CD14-positive monocyte (primary cell): ENCODE data around the gene RHOBTB1. TPM values are rescaled to one million over a fixed set of nuclear protein-coding genes. Genes with fewer than 3 reads are reported as not detected.

ENCODE experiments used
- DNase-seq, 3 donors: peaks; one replicate each; pipeline ENCODE4 v3.0.0-alpha.2; 2011 to 2022
- H2AFZ ChIP-seq: 2 replicates; pipeline ENCODE4 v1.6.0; 2012; ENCODE audit warnings: mild to moderate bottlenecking, low read depth, low read length, inconsistent platforms; ENCODE audit not compliant: insufficient read depth, poor library complexity, severe bottlenecking
- H3K27ac ChIP-seq, 2 donors: 1 replicate in 1 of 2; 2 replicates in 1 of 2; pipeline ENCODE4 v1.5.1; 2012 to 2013; ENCODE audit warnings: low read length in 2 of 2, control low read depth in 1 of 2, inconsistent platforms in 1 of 2, low read depth in 1 of 2, mild to moderate bottlenecking in 1 of 2
- H3K27me3 ChIP-seq, 2 donors: one replicate each; pipeline versions ENCODE4 v1.6.0 to v1.6.1; 2011 to 2013; ENCODE audit warnings: low read length in 2 of 2; ENCODE audit not compliant: control insufficient read depth in 2 of 2, insufficient read depth in 2 of 2
- H3K36me3 ChIP-seq, 2 donors: replicated peaks in 1 of 2; 1 replicate in 1 of 2; 2 replicates in 1 of 2; pipeline versions ENCODE4 v1.5.1 to v1.6.1; 2012 to 2013; ENCODE audit warnings: low read length in 2 of 2, control low read depth in 1 of 2, inconsistent platforms in 1 of 2, mild to moderate bottlenecking in 1 of 2; ENCODE audit not compliant: insufficient read depth in 2 of 2, control insufficient read depth in 1 of 2
- H3K4me1 ChIP-seq, 2 donors: 1 replicate in 1 of 2; 2 replicates in 1 of 2; pipeline versions ENCODE4 v1.5.1 to v1.6.1; 2012 to 2013; ENCODE audit warnings: low read length in 2 of 2, control low read depth in 1 of 2, inconsistent platforms in 1 of 2, mild to moderate bottlenecking in 1 of 2, moderate library complexity in 1 of 2; ENCODE audit not compliant: insufficient read depth in 2 of 2, control insufficient read depth in 1 of 2
- H3K4me2 ChIP-seq: replicated peaks from 2 replicates; pipeline ENCODE3; 2012; ENCODE audit warnings: low read length, moderate library complexity, mild to moderate bottlenecking; ENCODE audit not compliant: poor library complexity, severe bottlenecking; ENCODE audit errors: extremely low read depth
- H3K4me3 ChIP-seq, 3 experiments: fragments of 200-600 bp in 1 of 3; sonication (generic) in 1 of 3; replicated peaks in 1 of 3; 1 replicate in 2 of 3; 2 replicates in 1 of 3; pipeline ENCODE4 v1.5.1; 2011 to 2013; ENCODE audit warnings: low read length in 3 of 3, mild to moderate bottlenecking in 3 of 3, control low read depth in 2 of 3, low read depth in 2 of 3, inconsistent platforms in 1 of 3, moderate library complexity in 1 of 3
- H3K79me2 ChIP-seq: 2 replicates; pipeline ENCODE4 v1.6.0; 2012; ENCODE audit warnings: mild to moderate bottlenecking, control low read depth, inconsistent platforms, low read length, moderate library complexity; ENCODE audit not compliant: insufficient read depth
- H3K9ac ChIP-seq: 2 replicates; pipeline ENCODE4 v1.6.0; 2017; ENCODE audit warnings: low read length, mild to moderate bottlenecking; ENCODE audit not compliant: insufficient read depth, poor library complexity, severe bottlenecking
- H3K9me3 ChIP-seq, 2 donors: replicated peaks in 1 of 2; 1 replicate in 1 of 2; 2 replicates in 1 of 2; pipeline versions ENCODE4 v1.5.1 to v1.6.1; 2012 to 2013; ENCODE audit warnings: low read length in 2 of 2, control low read depth in 1 of 2; ENCODE audit not compliant: control insufficient read depth in 1 of 2, insufficient read depth in 1 of 2
- H4K20me1 ChIP-seq: 2 replicates; pipeline ENCODE4 v1.6.0; 2012; ENCODE audit warnings: mild to moderate bottlenecking, low read length, control low read depth, moderate library complexity; ENCODE audit not compliant: insufficient read depth
- H3K27ac Mint-ChIP-seq, 7 donors: one replicate each; pipeline ENCODE4 v1.8.0; 2020; ENCODE audit warnings: mild to moderate bottlenecking in 7 of 7, mixed read lengths in 7 of 7, moderate library complexity in 6 of 7, inconsistent platforms in 2 of 7
- H3K27me3 Mint-ChIP-seq, 3 donors: one replicate each; pipeline ENCODE4 v1.8.0; 2021 to 2022; ENCODE audit warnings: low read depth in 3 of 3, mild to moderate bottlenecking in 3 of 3, mixed read lengths in 3 of 3, moderate library complexity in 3 of 3, inconsistent platforms in 1 of 3
- H3K36me3 Mint-ChIP-seq, 2 donors: one replicate each; pipeline ENCODE4 v1.8.0; 2020; ENCODE audit warnings: mixed read lengths in 2 of 2, inconsistent platforms in 1 of 2, mild to moderate bottlenecking in 1 of 2
- H3K4me1 Mint-ChIP-seq: one replicate; pipeline ENCODE4 v1.8.0; 2020; ENCODE audit warnings: mild to moderate bottlenecking, mixed read lengths
- H3K4me3 Mint-ChIP-seq, 2 donors: one replicate each; pipeline ENCODE4 v1.8.0; 2020; ENCODE audit warnings: mild to moderate bottlenecking in 2 of 2, mixed read lengths in 2 of 2, moderate library complexity in 1 of 2
- H3K9me3 Mint-ChIP-seq, 7 donors: one replicate each; pipeline ENCODE4 v1.8.0; 2020 to 2022; ENCODE audit warnings: mixed read lengths in 7 of 7, mild to moderate bottlenecking in 6 of 7, moderate library complexity in 6 of 7, inconsistent platforms in 2 of 7
- WGBS: methylation state at CpG from one replicate; pipeline ENCODE4 v1.1.5; 2013; ENCODE audit warnings: missing lambda C conversion rate; ENCODE audit not compliant: insufficient coverage; 5-methylcytosine and 5-hydroxymethylcytosine counted together
- intact Hi-C, 2 donors: fragments of 100-400 bp; cut with micrococcal nuclease; formaldehyde crosslinking; loops; one replicate each; pipeline versions ENCODE4 v1.15.0 to v1.15.1; 2023
- polyA plus RNA-seq, 3 donors: library from polyadenylated mRNA; depleted of rRNA in 1 of 3; unstranded in 2 of 3; stranded (reverse) in 1 of 3; fragments of 300-500 nt in 2 of 3; fragments of >200 nt in 1 of 3; fragmentation: Illumina TruSeq in 2 of 3; gene quantifications; 1 replicate in 2 of 3; 2 replicates in 1 of 3; pipeline ENCODE4 v1.2.3, GENCODE V29; 2012 to 2021
- TF ChIP-seq, protein P1 (sequence below): fragments of 200-600 bp; IDR thresholded peaks from one replicate; pipeline ENCODE4 v1.8.0; 2022; ENCODE audit warnings: antibody characterized with exemption, mild to moderate bottlenecking

Gene RHOBTB1
- polyA plus RNA-seq, 3 donors, result 0.41 to 0.96 (median 0.62) TPM

DNA sequence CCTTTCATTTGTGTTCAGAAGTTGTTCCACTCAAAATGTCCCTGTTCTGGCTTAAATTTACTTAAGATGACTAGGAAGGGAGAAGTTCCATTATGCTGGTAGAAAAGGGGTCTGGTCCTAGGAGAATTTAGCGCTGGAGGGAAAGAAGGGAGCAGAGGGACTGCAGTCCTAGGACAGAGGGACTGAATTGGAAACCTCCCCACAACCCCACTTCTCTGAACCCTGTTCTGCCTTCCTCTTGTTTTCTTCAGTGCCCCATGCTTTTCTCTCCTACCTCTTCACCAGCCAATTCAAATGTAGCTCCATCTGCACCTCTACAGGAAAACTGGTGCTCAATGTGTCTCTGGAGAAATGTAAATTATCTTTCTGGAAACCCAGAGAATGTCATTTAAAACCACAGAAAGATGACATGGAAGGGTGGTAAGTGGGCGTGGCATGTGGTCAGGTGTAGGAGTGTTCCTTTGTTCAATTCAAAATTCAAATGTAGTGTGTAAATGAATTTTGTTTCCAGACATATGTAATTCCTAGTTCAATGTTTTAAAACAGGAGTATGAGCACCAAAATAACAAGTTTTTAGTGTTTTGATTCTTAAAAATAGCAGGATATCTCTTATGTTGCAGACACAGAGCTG is 24.0 kb upstream of the RHOBTB1 start:
- WGBS, result 71% methylated on average over 1 of the region's 2 CpGs
- Histone ChIP-seq H4K20me1 (no peaks in the 10 kb centered on the region), H3K9ac (no peak overlapping the region), H3K27ac (no peak overlapping the region), H3K9me3 (no peaks in the 10 kb centered on the region), H3K4me2 (no peak overlapping the region), H3K79me2 (no peaks in the 10 kb centered on the region), H2AFZ (no peak overlapping the region), H3K27me3 (no peaks in the 10 kb centered on the region), H3K4me3 (no peak overlapping the region), H3K4me1 (no peaks in the 10 kb centered on the region), H3K36me3 (no peaks in the 10 kb centered on the region)
- intact Hi-C loops, result loop anchor here in 1 of 2 donors (10.0 kb wide), 1 partner anchor 153 kb away; no protein-coding TSS in a partner anchor
- peaks cover 7% of the 10 kb centered on the region for H3K4me1 Mint-ChIP-seq
- H3K27me3 Mint-ChIP-seq, result peaks cover 0 to 3% (median 3%) of the 10 kb centered on the region in 3 donors
- no peak overlapping the region for H3K27ac Mint-ChIP-seq
- no peaks in the 10 kb centered on the region for H3K36me3 Mint-ChIP-seq
- peaks cover 0 to 2% (median 0%) of the 10 kb centered on the region in 7 donors for H3K9me3 Mint-ChIP-seq
- no peak overlapping the region for H3K4me3 Mint-ChIP-seq
- no peak for DNase-seq
- TF ChIP-seq, protein P1, sequence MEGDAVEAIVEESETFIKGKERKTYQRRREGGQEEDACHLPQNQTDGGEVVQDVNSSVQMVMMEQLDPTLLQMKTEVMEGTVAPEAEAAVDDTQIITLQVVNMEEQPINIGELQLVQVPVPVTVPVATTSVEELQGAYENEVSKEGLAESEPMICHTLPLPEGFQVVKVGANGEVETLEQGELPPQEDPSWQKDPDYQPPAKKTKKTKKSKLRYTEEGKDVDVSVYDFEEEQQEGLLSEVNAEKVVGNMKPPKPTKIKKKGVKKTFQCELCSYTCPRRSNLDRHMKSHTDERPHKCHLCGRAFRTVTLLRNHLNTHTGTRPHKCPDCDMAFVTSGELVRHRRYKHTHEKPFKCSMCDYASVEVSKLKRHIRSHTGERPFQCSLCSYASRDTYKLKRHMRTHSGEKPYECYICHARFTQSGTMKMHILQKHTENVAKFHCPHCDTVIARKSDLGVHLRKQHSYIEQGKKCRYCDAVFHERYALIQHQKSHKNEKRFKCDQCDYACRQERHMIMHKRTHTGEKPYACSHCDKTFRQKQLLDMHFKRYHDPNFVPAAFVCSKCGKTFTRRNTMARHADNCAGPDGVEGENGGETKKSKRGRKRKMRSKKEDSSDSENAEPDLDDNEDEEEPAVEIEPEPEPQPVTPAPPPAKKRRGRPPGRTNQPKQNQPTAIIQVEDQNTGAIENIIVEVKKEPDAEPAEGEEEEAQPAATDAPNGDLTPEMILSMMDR, result no peak

GRCh38 chr10:60967260-60967659 is 23.3 kb upstream of the RHOBTB1 start:
- intact Hi-C loops, result loop anchor here in 1 of 2 donors (10.0 kb wide), 1 partner anchor 152 kb away; no protein-coding TSS in a partner anchor
- no peak overlapping the region for H3K4me3 Mint-ChIP-seq
- H3K27me3 Mint-ChIP-seq, result peaks cover 0 to 3% (median 3%) of the 10 kb centered on the region in 3 donors
- H3K9me3 Mint-ChIP-seq, result peaks cover 0 to 2% (median 0%) of the 10 kb centered on the region in 7 donors
- no peak for DNase-seq
- H3K36me3 ChIP-seq, result no peaks in the 10 kb centered on the region
- H3K4me3 ChIP-seq, result no peak overlapping the region
- H3K79me2 ChIP-seq, result no peaks in the 10 kb centered on the region
- H4K20me1 ChIP-seq, result no peaks in the 10 kb centered on the region
- H3K4me1 Mint-ChIP-seq, result peaks cover 7% of the 10 kb centered on the region
- no peak overlapping the region for H3K27ac Mint-ChIP-seq
- no peak overlapping the region for H3K27ac ChIP-seq
- H3K9ac ChIP-seq, result no peak overlapping the region
- H3K4me2 ChIP-seq, result no peak overlapping the region
- TF ChIP-seq, protein P1, result no peak
- H3K9me3 ChIP-seq, result no peaks in the 10 kb centered on the region
- H3K36me3 Mint-ChIP-seq, result no peaks in the 10 kb centered on the region
- H2AFZ ChIP-seq, result no peak overlapping the region
- H3K4me1 ChIP-seq, result no peaks in the 10 kb centered on the region
- no peaks in the 10 kb centered on the region for H3K27me3 ChIP-seq
- WGBS, result 92% methylated on average over 2 of the region's 4 CpGs
